ENCODE data around the gene ARID1A. TPM values are rescaled to one million over a fixed set of nuclear protein-coding genes. Genes with fewer than 3 reads are reported as not detected.

The ARID1A gene
- total RNA-seq, 1 donor: 55.4 TPM

- Histone ChIP-seq H3K9me3 (ENCODE audit: low read depth, low read length) (no peaks in the 10 kb centered on the region), H3K27me3 (ENCODE audit: insufficient read depth, low read length) (no peaks in the 10 kb centered on the region), H3K4me3 (ENCODE audit: low read length) (no peak overlapping the region), H3K4me1 (ENCODE audit: insufficient read depth, low read length) (peaks cover 70% of the 10 kb centered on the region)
Observed at GRCh38 chr1:26782521-26783212, 86.9 kb downstream of the ARID1A start.

- Histone ChIP-seq H3K9me3 (ENCODE audit: low read depth, low read length) (no peaks in the 10 kb centered on the region), H3K4me1 (ENCODE audit: insufficient read depth, low read length) (peaks cover 70% of the 10 kb centered on the region), H3K27me3 (ENCODE audit: insufficient read depth, low read length) (no peaks in the 10 kb centered on the region), H3K4me3 (ENCODE audit: low read length) (no peak overlapping the region)
Observed at GRCh38 chr1:26783646-26784022, 87.8 kb downstream of the ARID1A start.

DNA sequence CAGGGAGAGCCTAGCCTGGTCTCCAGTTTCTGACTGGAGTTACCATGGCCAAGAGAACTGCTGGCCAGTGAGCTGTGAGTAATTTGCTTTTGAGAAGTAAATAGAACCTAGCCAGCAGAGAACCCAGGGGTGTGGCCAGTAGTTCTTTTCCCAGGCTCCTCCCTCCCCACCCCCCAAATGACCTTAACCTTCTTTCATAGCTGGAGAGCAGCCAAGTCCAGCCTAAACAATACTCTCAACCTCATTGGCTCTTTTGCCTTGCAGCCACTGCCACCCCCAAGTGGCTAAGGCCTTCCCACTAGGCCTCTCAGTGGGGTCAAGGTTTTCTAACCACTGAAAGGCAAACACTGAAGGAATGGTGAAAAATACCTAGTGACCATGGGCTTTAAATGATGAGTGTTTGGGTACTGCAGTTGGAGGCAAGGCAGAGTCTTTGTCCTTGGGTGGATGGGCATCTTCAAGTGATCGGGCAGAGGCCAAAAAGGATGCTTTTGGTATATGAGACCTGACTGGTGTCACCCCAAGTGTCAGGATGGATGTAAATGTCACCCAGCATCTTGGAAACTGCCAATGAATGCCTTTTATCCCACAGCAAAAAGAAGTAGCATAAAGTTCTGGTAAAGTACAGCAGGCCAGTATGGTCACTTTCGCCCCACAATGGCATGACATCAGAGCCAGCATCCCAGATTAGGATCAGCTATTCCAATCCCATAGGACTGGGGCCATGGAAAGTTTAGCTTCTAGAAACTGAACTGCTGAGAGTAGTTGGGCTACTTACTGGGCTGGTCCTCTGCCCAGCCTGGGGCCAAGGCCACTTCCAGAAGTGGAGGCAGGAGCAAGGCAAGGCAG, 88.4 kb downstream of the ARID1A start:
- Histone ChIP-seq H3K27me3 (ENCODE audit: insufficient read depth, low read length) (no peaks in the 10 kb centered on the region), H3K4me3 (ENCODE audit: low read length) (no peak overlapping the region), H3K9me3 (ENCODE audit: low read depth, low read length) (no peaks in the 10 kb centered on the region), H3K4me1 (ENCODE audit: insufficient read depth, low read length) (peaks cover 70% of the 10 kb centered on the region)

GRCh38 chr1:26784886-26785285, 89.1 kb downstream of the ARID1A start:
- peaks cover 75% of the 10 kb centered on the region for H3K4me1 ChIP-seq (ENCODE audit: insufficient read depth, low read length)

DNA sequence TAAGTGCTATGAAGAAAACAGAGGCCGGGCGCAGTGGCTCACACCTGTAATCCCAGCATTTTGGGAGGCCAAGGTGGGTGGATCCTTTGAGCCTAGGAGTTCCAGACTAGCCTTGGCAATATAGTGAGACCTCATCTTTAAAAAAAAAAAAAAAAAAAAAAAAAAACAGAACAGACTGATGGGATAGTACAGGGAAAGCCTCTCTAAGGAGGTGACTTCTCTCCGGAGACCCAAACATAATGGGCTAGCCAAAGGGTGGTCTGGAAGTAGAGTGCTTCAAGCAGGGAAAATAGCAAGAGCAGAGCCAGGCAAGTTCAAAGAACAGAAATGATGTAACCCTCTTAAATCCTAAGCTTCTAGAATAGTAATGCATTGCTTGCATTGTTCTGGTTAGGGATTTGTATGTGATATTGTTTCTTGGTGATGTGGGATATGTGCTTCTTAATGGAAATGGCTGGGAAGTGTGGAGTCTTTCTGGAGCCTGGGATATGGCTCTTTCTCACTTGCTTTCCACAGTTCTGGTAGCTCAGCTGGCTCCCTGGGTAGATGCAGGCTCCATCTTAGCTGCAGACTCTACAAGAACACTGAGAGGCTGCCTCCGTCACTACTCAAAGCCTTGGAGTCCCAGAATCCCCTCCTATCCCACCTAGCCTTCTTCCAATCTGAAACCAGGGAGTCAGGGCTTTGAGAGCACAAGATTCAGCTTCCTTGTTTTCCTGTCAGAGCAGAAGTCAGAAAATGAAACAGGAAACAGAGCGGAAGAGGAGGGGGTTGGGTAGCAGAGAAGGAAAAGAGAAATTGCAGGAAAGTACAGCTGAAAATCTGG, 90.0 kb downstream of the ARID1A start:
- H3K4me3 ChIP-seq (ENCODE audit: low read length): no peak overlapping the region
- H3K9me3 ChIP-seq (ENCODE audit: low read depth, low read length): no peaks in the 10 kb centered on the region
- H3K4me1 ChIP-seq (ENCODE audit: insufficient read depth, low read length): peaks cover 85% of the 10 kb centered on the region
- H3K27me3 ChIP-seq (ENCODE audit: insufficient read depth, low read length): no peaks in the 10 kb centered on the region

More at GRCh38 chr1:26784886-26785285, 89.1 kb downstream of the ARID1A start:
- Histone ChIP-seq H3K27me3 (ENCODE audit: insufficient read depth, low read length) (no peaks in the 10 kb centered on the region), H3K9me3 (ENCODE audit: low read depth, low read length) (no peaks in the 10 kb centered on the region), H3K4me3 (ENCODE audit: low read length) (no peak overlapping the region)

GRCh38 chr1:26786437-26787380, 90.9 kb downstream of the ARID1A start:
- Histone ChIP-seq H3K9me3 (ENCODE audit: low read depth, low read length) (no peaks in the 10 kb centered on the region), H3K27me3 (ENCODE audit: insufficient read depth, low read length) (no peaks in the 10 kb centered on the region), H3K4me1 (ENCODE audit: insufficient read depth, low read length) (peaks cover 85% of the 10 kb centered on the region), H3K4me3 (ENCODE audit: low read length) (peak overlapping the region; percentile 90)

GRCh38 chr1:26787381-26787705, 91.5 kb downstream of the ARID1A start:
- H3K9me3 ChIP-seq (ENCODE audit: low read depth, low read length): no peaks in the 10 kb centered on the region
- peak overlapping the region; percentile 90 for H3K4me3 ChIP-seq (ENCODE audit: low read length)
- H3K4me1 ChIP-seq (ENCODE audit: insufficient read depth, low read length): peaks cover 81% of the 10 kb centered on the region
- H3K27me3 ChIP-seq (ENCODE audit: insufficient read depth, low read length): no peaks in the 10 kb centered on the region

- no peaks in the 10 kb centered on the region for H3K27me3 ChIP-seq (ENCODE audit: insufficient read depth, low read length)
- no peaks in the 10 kb centered on the region for H3K9me3 ChIP-seq (ENCODE audit: low read depth, low read length)
- H3K4me3 ChIP-seq (ENCODE audit: low read length): peak within 1 kb of the TSS; percentile 90
- peaks cover 75% of the 10 kb centered on the region for H3K4me1 ChIP-seq (ENCODE audit: insufficient read depth, low read length)
Observed at GRCh38 chr1:26787706-26788514, 92.1 kb downstream of the ARID1A start, which contains the start of gene PIGV. TSS of gene PIGV (plus strand) at chr1:26787950. CDS start at chr1:26790816, 2,866 bp downstream.

DNA sequence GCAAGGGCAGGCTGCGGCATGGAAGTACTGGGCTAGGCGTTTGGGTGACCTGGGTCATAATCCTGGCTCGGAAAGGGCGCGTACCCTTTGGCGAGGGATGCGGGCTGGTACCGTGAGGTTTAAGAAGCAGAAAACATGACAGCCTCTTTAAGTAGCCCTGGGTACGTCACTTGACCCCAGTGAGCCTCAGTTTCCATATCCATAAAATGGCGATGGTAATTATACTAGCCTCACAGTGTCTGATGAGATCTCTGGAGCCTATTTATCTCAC, 92.6 kb downstream of the ARID1A start:
- no peaks in the 10 kb centered on the region for H3K27me3 ChIP-seq (ENCODE audit: insufficient read depth, low read length)
- peaks cover 70% of the 10 kb centered on the region for H3K4me1 ChIP-seq (ENCODE audit: insufficient read depth, low read length)
- peak overlapping the region; percentile 90 for H3K4me3 ChIP-seq (ENCODE audit: low read length)
- H3K9me3 ChIP-seq (ENCODE audit: low read depth, low read length): no peaks in the 10 kb centered on the region

- H3K4me1 ChIP-seq (ENCODE audit: insufficient read depth, low read length): peaks cover 64% of the 10 kb centered on the region
- H3K4me3 ChIP-seq (ENCODE audit: low read length): peak overlapping the region; percentile 90
- H3K9me3 ChIP-seq (ENCODE audit: low read depth, low read length): no peaks in the 10 kb centered on the region
- no peaks in the 10 kb centered on the region for H3K27me3 ChIP-seq (ENCODE audit: insufficient read depth, low read length)
Observed at GRCh38 chr1:26788836-26789611, 93.2 kb downstream of the ARID1A start.

DNA sequence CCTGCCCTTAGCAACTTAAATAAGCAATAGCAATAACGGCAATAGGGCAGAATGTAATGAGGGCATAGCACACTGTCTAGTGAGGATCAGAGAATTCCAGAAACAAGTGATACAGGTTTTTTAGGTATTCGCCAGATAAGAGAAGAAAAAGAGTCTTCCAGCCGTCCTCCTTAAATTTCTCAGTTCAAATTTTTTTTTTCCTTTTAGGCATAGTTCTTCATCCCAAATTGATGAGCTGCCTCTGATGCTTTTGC, 93.7 kb downstream of the ARID1A start:
- Histone ChIP-seq H3K4me1 (ENCODE audit: insufficient read depth, low read length) (peaks cover 59% of the 10 kb centered on the region), H3K27me3 (ENCODE audit: insufficient read depth, low read length) (no peaks in the 10 kb centered on the region), H3K4me3 (ENCODE audit: low read length) (no peak overlapping the region), H3K9me3 (ENCODE audit: low read depth, low read length) (no peaks in the 10 kb centered on the region)

- H3K9me3 ChIP-seq (ENCODE audit: low read depth, low read length): no peaks in the 10 kb centered on the region
- H3K4me3 ChIP-seq (ENCODE audit: low read length): no peak overlapping the region
- peaks cover 55% of the 10 kb centered on the region for H3K4me1 ChIP-seq (ENCODE audit: insufficient read depth, low read length)
- H3K27me3 ChIP-seq (ENCODE audit: insufficient read depth, low read length): no peaks in the 10 kb centered on the region
Observed at GRCh38 chr1:26789931-26790330, 94.1 kb downstream of the ARID1A start.

GRCh38 chr1:26790551-26790953, 94.7 kb downstream of the ARID1A start:
- no peak overlapping the region for H3K4me3 ChIP-seq (ENCODE audit: low read length)
- no peaks in the 10 kb centered on the region for H3K9me3 ChIP-seq (ENCODE audit: low read depth, low read length)
- peaks cover 49% of the 10 kb centered on the region for H3K4me1 ChIP-seq (ENCODE audit: insufficient read depth, low read length)
- no peaks in the 10 kb centered on the region for H3K27me3 ChIP-seq (ENCODE audit: insufficient read depth, low read length)

Data from mononuclear cell (primary cell).